Caco-2 (cell line): ENCODE data around the gene SLC41A1. TPM values are rescaled to one million over a fixed set of nuclear protein-coding genes. Genes with fewer than 3 reads are reported as not detected.

ENCODE experiments used
- BruUV-seq: library from RNA; stranded (reverse); fragments of 400-500 nt; replicated peaks from 2 replicates; lab custom pipeline; 2021; lab: Mats Ljungman, UMichigan
- CTCF ChIA-PET: fragments of 300-600 bp; sonication (Branson Sonifier 250); formaldehyde crosslinking; loops from one replicate; lab custom pipeline; 2022; ENCODE audit warnings: antibody characterized with exemption; lab: Charles Lee
- POLR2A ChIA-PET: fragments of 300-600 bp; sonication (Branson Sonifier 250); formaldehyde crosslinking; loops from one replicate; lab custom pipeline; 2022; ENCODE audit warnings: antibody characterized with exemption; lab: Charles Lee
- DNase-seq, 2 experiments: peaks; one replicate each; pipeline versions ENCODE4 v3.0.0 to v3.0.0-alpha.2; 2020 to 2022
- H3K27me3 ChIP-seq: replicated peaks from 2 replicates; pipeline ENCODE4 v1.6.0; 2011; ENCODE audit warnings: low read length; ENCODE audit not compliant: control insufficient read depth, insufficient read depth
- H3K36me3 ChIP-seq: 2 replicates; pipeline ENCODE4 v1.5.1; 2011; ENCODE audit warnings: low read length; ENCODE audit not compliant: control insufficient read depth, insufficient read depth
- H3K4me1 ChIP-seq: fragments of 250-450 bp; sonication (Bioruptor Pico); 2 replicates; pipeline ENCODE4 v1.5.1; 2020; ENCODE audit warnings: mild to moderate bottlenecking
- H3K4me3 ChIP-seq: 2 replicates; pipeline ENCODE4 v1.5.1; 2011; ENCODE audit warnings: low read depth, mild to moderate bottlenecking, control low read depth, low read length
- H3K9me3 ChIP-seq: fragments of 250-450 bp; sonication (Bioruptor Pico); 2 replicates; pipeline ENCODE4 v1.5.1; 2020; ENCODE audit warnings: mild to moderate bottlenecking, moderate library complexity
- H3K27ac Mint-ChIP-seq: one replicate; pipeline ENCODE4 v1.8.0; 2022; ENCODE audit warnings: mixed read lengths; ENCODE audit not compliant: unreplicated experiment
- H3K27me3 Mint-ChIP-seq: one replicate; pipeline ENCODE4 v1.8.0; 2022; ENCODE audit warnings: mixed read lengths; ENCODE audit not compliant: insufficient read depth, unreplicated experiment
- H3K36me3 Mint-ChIP-seq: one replicate; pipeline ENCODE4 v1.8.0; 2022; ENCODE audit warnings: mild to moderate bottlenecking, mixed read lengths; ENCODE audit not compliant: insufficient read depth, unreplicated experiment
- H3K4me1 Mint-ChIP-seq: one replicate; pipeline ENCODE4 v1.8.0; 2022; ENCODE audit warnings: low read depth, mixed read lengths; ENCODE audit not compliant: unreplicated experiment
- H3K4me3 Mint-ChIP-seq: one replicate; pipeline ENCODE4 v1.8.0; 2022; ENCODE audit warnings: mild to moderate bottlenecking, moderate library complexity, mixed read lengths; ENCODE audit not compliant: unreplicated experiment
- H3K9me3 Mint-ChIP-seq: one replicate; pipeline ENCODE4 v1.8.0; 2022; ENCODE audit warnings: mixed read lengths; ENCODE audit not compliant: unreplicated experiment
- CTCF ChIP-seq, 2 experiments: fragments of 200-600 bp in 1 of 2; IDR thresholded peaks; 1 replicate in 1 of 2; 2 replicates in 1 of 2; pipeline versions ENCODE4 v1.5.1 to v1.8.0; 2011 to 2022; ENCODE audit warnings: antibody characterized with exemption in 1 of 2, control low read depth in 1 of 2, inconsistent platforms in 1 of 2, low read depth in 1 of 2, low read length in 1 of 2, mild to moderate bottlenecking in 1 of 2, moderate library complexity in 1 of 2; ENCODE audit not compliant: insufficient read depth in 1 of 2, severe bottlenecking in 1 of 2, unreplicated experiment in 1 of 2
- intact Hi-C: fragments of 100-400 bp; cut with micrococcal nuclease; formaldehyde crosslinking; loops from one replicate; pipeline ENCODE4 v1.10.0; 2022; ENCODE audit not compliant: unreplicated experiment
- total RNA-seq: library from RNA; stranded (reverse); gene quantifications from 2 replicates; pipeline ENCODE4 v1.2.3, GENCODE V29; 2022

The SLC41A1 gene
- total RNA-seq, 1 experiment from 2014 or later = 12.5 TPM

- TF ChIP-seq CTCF (IDR thresholded peaks at IDR 0.05; ENCODE audit: insufficient read depth in 1 of 2, low read depth in 1 of 2, low read length in 1 of 2, severe bottlenecking in 1 of 2, unreplicated experiment in 1 of 2) = no peak
- no peak overlapping the region for H3K4me3 ChIP-seq
- H3K4me1 Mint-ChIP-seq = peaks cover 10% of the 10 kb centered on the region
- no peaks in the 10 kb centered on the region for H3K9me3 ChIP-seq
- no peaks in the 10 kb centered on the region; the same call in 1 of the 2 replicates for H3K36me3 ChIP-seq
- no peak overlapping the region for H3K4me3 Mint-ChIP-seq
- H3K27me3 Mint-ChIP-seq = no peaks in the 10 kb centered on the region
- H3K27ac Mint-ChIP-seq = no peak overlapping the region
- H3K9me3 Mint-ChIP-seq = no peaks in the 10 kb centered on the region
- no TSS peak for BruUV-seq
- H3K4me1 ChIP-seq = 0 out of 2 replicates have a peak, but pooled peaks cover 3% of the 10 kb centered on the region
- no peaks in the 10 kb centered on the region for H3K27me3 ChIP-seq
- ChIA-PET POLR2A (interaction anchor here (0.6 kb wide), 1 partner anchor 289 kb away, joined by 3 read pairs; no protein-coding TSS in a partner anchor), CTCF (interaction anchor here (0.6 kb wide), 1 partner anchor 84 kb away, joined by 7 read pairs; no protein-coding TSS in a partner anchor)
- DNase-seq = no peak
- intact Hi-C loops = no loop called here
- H3K36me3 Mint-ChIP-seq = peaks cover 41% of the 10 kb centered on the region
Observed at GRCh38 chr1:205741681-205742080, 71.3 kb downstream of the SLC41A1 start.

DNA sequence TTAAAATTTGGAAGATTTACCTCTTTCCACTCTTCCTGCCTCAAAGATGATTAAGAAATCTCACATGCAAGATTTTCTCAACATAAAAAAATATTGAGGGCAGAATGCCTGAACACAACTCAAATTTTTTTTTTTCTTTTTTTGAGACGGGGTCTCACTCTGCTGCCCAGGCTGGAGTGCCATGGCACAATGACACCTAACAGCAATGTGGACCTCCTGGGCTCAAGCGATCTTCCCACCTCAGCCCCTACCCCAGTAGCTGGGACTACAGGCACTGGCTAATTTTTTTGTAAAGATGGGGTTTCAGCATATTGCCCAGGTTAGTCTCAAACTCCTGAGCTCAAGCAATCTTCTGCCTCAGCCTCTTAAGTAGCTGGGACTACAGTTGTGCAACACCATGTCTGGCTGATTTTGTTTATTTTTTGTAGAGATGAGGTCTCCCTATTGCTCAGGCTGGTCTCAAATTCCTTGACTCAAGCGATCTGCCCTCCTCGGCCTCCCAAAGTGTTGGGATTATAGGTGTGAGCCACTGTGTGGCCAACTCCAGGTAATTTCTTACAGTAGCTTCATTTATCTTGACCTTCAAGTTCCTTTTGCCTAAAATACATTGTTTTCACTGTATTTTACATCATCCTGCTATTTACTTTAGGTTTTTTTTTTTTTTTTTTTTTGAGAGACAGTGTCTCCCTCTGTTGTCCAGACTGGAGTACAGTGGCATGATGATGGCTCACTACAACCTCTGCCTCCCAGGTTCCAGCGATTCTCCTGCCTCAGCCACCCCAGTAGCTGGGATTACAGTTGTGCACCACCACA, 73.4 kb downstream of the SLC41A1 start:
- Histone ChIP-seq H3K36me3 (peaks cover 2% of the 10 kb centered on the region; the same call in 1 of the 2 replicates), H3K27me3 (no peaks in the 10 kb centered on the region), H3K4me3 (no peak overlapping the region), H3K4me1 (no peaks in the 10 kb centered on the region), H3K9me3 (no peaks in the 10 kb centered on the region)
- peaks cover 10% of the 10 kb centered on the region for H3K4me1 Mint-ChIP-seq
- intact Hi-C loops = no loop called here
- TF ChIP-seq CTCF (IDR thresholded peaks at IDR 0.05; ENCODE audit: insufficient read depth in 1 of 2, low read depth in 1 of 2, low read length in 1 of 2, severe bottlenecking in 1 of 2, unreplicated experiment in 1 of 2) = peak in 1 of 2 experiments; percentile 36
- peaks cover 42% of the 10 kb centered on the region for H3K36me3 Mint-ChIP-seq
- H3K27ac Mint-ChIP-seq = no peak overlapping the region
- no TSS peak for BruUV-seq
- ChIA-PET POLR2A (interaction anchor here (0.8 to 1.0 kb wide), 2 partner anchors 9 to 10 kb away, joined by 6 to 18 read pairs; no protein-coding TSS in a partner anchor), CTCF (interaction anchor here (0.6 to 1.5 kb wide), 5 partner anchors 81 to 1886 kb away, joined by 3 to 15 read pairs (median 8); no protein-coding TSS in a partner anchor)
- H3K4me3 Mint-ChIP-seq = no peak overlapping the region
- H3K9me3 Mint-ChIP-seq = no peaks in the 10 kb centered on the region
- DNase-seq = peak in 1 of 2 experiments; percentile 23
- no peaks in the 10 kb centered on the region for H3K27me3 Mint-ChIP-seq

Other genes starting within 250 kb of the SLC41A1 start
- gene ELK4, start 181.2 kb downstream of the SLC41A1 start, total RNA-seq = 14.4 and 16.9 TPM in 2 replicates
- gene SLC45A3, start 132.7 kb downstream of the SLC41A1 start, total RNA-seq = 5.5 TPM in 2 replicates
- gene NUCKS1, start 63.0 kb downstream of the SLC41A1 start, total RNA-seq = 205 and 215 TPM in 2 replicates
- gene RAB29, start 37.7 kb downstream of the SLC41A1 start, total RNA-seq = 11.0 and 11.9 TPM in 2 replicates
- gene PM20D1, start 36.9 kb upstream of the SLC41A1 start, total RNA-seq = 0.21 TPM in 1 of 2 replicates, not detected in the other
- 0.30 TPM in 1 of 2 replicates, not detected in the other for gene SLC26A9, start 130.3 kb upstream of the SLC41A1 start, total RNA-seq
- not detected in 2 replicates for gene RAB7B, start 190.2 kb upstream of the SLC41A1 start, total RNA-seq
- 0.23 and 0.48 TPM in 2 replicates for gene CTSE, start 210.7 kb upstream of the SLC41A1 start, total RNA-seq
- gene RHEX, start 240.0 kb upstream of the SLC41A1 start, total RNA-seq = not detected in 2 replicates